HepG2 (cell line): ENCODE measurements around the gene RAB35. TPM values are rescaled to one million over a fixed set of nuclear protein-coding genes. Genes with fewer than 3 reads are reported as not detected.

Experiments used
- AGO2 ChIP-seq: fragments of 200-400 bp; formaldehyde crosslinking; optimal IDR thresholded peaks from 2 replicates; pipeline ENCODE3; 2017; ENCODE audit warnings: mild to moderate bottlenecking, low read depth, low read length, moderate library complexity
- RXRB ChIP-seq: IDR thresholded peaks from 2 replicates; pipeline ENCODE4 v1.6.1; 2016; ENCODE audit warnings: borderline replicate concordance, missing genetic modification reagents, missing compliant biosample characterization
- ZNF343 ChIP-seq: sonication (generic); formaldehyde crosslinking; IDR thresholded peaks from 2 replicates; pipeline ENCODE4 v1.4.0; 2020; ENCODE audit warnings: mild to moderate bottlenecking, missing genetic modification reagents
- ZNF687 ChIP-seq: sonication (generic); formaldehyde crosslinking; IDR thresholded peaks from 2 replicates; pipeline ENCODE4 v1.5.1; 2020; ENCODE audit warnings: mild to moderate bottlenecking, missing genetic modification reagents, moderate library complexity
- polyA plus RNA-seq, 8 experiments: library from polyadenylated mRNA; depleted of rRNA in 3 of 8; stranded (reverse) in 7 of 8; unstranded in 1 of 8; fragments of >200 nt; fragmentation: Illumina TruSeq in 4 of 8; extraction: Trizol in 4 of 8; gene quantifications; 2 replicates each; pipeline versions ENCODE4 v1.2.1 to v1.2.3, GENCODE V29; 2011 to 2016; ENCODE audit warnings: low read depth in 4 of 8, missing spikeins in 1 of 8, mixed read lengths in 1 of 8; ENCODE audit not compliant: insufficient read depth in 1 of 8
- total RNA-seq, 5 experiments: library from RNA; depleted of rRNA; stranded (reverse); fragments of >200 nt; fragmentation: Illumina TruSeq; extraction: Trizol; gene quantifications; 2 replicates each; pipeline ENCODE4 v1.2.3, GENCODE V29; 2016; ENCODE audit warnings: low read depth in 1 of 5
- TF ChIP-seq, protein P1 (sequence below): sonication (generic); IDR thresholded peaks from 2 replicates; pipeline ENCODE4 v1.6.1; 2016; ENCODE audit warnings: low read depth, borderline replicate concordance
- TF ChIP-seq, protein P2 (sequence below): IDR thresholded peaks from 2 replicates; pipeline ENCODE4 v1.6.1; 2012; ENCODE audit warnings: inconsistent platforms
- TF ChIP-seq, protein P3 (sequence below), 2 experiments: sonication (generic) in 1 of 2; formaldehyde crosslinking in 1 of 2; IDR thresholded peaks; 2 replicates each; pipeline versions ENCODE4 v1.4.0 to v1.6.1; 2016 to 2020; ENCODE audit warnings: borderline replicate concordance in 1 of 2, low read depth in 1 of 2, mild to moderate bottlenecking in 1 of 2, missing genetic modification reagents in 1 of 2

RAB35 gene
- total and polyA plus RNA-seq, 2 of the 13 experiments (the other 11 are each of a cell fraction or from before 2014, with no cell fraction given) = 25.2 to 29.1 TPM

DNA sequence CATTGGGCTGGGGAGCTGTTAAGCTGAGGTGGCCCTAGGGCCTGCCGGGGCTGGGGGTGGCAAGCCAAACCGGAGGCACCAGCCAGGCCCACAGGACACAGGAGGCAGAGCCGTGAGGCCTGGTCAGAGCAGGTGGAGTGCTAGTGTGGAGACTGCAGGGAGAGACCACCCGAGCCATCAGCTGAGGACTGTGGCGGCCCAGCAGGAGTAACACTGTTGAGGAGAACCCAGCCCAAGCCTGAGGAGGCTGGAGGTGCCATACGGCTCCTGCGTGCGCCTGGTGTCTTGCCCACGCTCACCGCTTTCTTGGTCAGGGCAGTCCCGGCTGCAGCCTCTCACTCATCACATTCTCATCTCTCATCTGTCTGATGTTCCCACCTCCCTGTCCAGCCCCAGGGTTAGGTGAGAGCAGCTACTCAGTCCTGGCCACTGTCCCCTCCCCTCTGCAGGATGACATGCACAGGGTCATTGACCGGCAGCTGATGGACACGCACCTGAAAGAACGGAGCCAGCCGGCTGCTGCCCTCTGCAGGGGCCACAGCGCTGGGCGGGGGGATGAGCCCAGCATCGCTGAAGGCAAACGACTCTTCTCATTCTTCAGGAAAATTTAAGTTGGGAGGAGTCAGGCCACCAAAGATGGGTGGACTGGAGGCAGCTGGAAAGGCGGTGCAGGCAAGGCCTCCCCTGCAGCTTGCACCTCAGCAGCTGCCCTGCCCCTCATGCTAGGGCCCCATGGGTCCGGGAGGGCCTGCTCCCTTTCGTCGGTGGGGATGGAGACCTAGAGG lies 23.8 kb downstream of the RAB35 start (continued):
- TF ChIP-seq, protein P1, sequence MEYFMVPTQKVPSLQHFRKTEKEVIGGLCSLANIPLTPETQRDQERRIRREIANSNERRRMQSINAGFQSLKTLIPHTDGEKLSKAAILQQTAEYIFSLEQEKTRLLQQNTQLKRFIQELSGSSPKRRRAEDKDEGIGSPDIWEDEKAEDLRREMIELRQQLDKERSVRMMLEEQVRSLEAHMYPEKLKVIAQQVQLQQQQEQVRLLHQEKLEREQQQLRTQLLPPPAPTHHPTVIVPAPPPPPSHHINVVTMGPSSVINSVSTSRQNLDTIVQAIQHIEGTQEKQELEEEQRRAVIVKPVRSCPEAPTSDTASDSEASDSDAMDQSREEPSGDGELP = peak; percentile 86; the same call in 1 of the 2 replicates
- TF ChIP-seq, protein P2, sequence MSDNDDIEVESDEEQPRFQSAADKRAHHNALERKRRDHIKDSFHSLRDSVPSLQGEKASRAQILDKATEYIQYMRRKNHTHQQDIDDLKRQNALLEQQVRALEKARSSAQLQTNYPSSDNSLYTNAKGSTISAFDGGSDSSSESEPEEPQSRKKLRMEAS = peak; percentile 39; the same call in 1 of the 2 replicates
- no peak for TF ChIP-seq ZNF343
- TF ChIP-seq, protein P3, sequence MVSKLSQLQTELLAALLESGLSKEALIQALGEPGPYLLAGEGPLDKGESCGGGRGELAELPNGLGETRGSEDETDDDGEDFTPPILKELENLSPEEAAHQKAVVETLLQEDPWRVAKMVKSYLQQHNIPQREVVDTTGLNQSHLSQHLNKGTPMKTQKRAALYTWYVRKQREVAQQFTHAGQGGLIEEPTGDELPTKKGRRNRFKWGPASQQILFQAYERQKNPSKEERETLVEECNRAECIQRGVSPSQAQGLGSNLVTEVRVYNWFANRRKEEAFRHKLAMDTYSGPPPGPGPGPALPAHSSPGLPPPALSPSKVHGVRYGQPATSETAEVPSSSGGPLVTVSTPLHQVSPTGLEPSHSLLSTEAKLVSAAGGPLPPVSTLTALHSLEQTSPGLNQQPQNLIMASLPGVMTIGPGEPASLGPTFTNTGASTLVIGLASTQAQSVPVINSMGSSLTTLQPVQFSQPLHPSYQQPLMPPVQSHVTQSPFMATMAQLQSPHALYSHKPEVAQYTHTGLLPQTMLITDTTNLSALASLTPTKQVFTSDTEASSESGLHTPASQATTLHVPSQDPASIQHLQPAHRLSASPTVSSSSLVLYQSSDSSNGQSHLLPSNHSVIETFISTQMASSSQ (IDR thresholded peaks at IDR 0.05; ENCODE audit: low read depth) = no peak
- TF ChIP-seq, protein P3 (CRISPR knock-in tag; IDR thresholded peaks at IDR 0.05; ENCODE audit: borderline replicate concordance) = no peak
- peak; percentile 28; the same call in 1 of the 2 replicates for TF ChIP-seq ZNF687 (CRISPR knock-in tag)
- TF ChIP-seq AGO2 = peak; percentile 69
- TF ChIP-seq RXRB (CRISPR knock-in tag) = peak; percentile 95
